Ectodermal cell (in vitro differentiated cells): ENCODE results near the gene CCDC93.

Source experiments
- H3K27ac ChIP-seq: 2 replicates; pipeline ENCODE4 v1.7.0; 2013; ENCODE audit warnings: mild to moderate bottlenecking, low read depth, low read length; ENCODE audit not compliant: insufficient read depth, poor library complexity, severe bottlenecking
- H3K27me3 ChIP-seq: 2 replicates; pipeline ENCODE4 v1.7.0; 2013; ENCODE audit warnings: mild to moderate bottlenecking, low read length; ENCODE audit not compliant: insufficient read depth, control insufficient read depth, poor library complexity, severe bottlenecking
- H3K36me3 ChIP-seq: one replicate; pipeline ENCODE4 v1.7.0; 2013; ENCODE audit warnings: low read length; ENCODE audit not compliant: control insufficient read depth, insufficient read depth
- H3K4me1 ChIP-seq: one replicate; pipeline ENCODE4 v1.7.0; 2013; ENCODE audit warnings: low read length; ENCODE audit not compliant: control insufficient read depth, insufficient read depth
- H3K4me3 ChIP-seq: 2 replicates; pipeline ENCODE4 v1.7.0; 2013; ENCODE audit warnings: low read depth, low read length, control low read depth; ENCODE audit not compliant: insufficient read depth
- H3K9me3 ChIP-seq: 2 replicates; pipeline ENCODE4 v1.7.0; 2013; ENCODE audit warnings: mild to moderate bottlenecking, low read length, moderate library complexity; ENCODE audit not compliant: control insufficient read depth
- WGBS, 2 experiments: methylation state at CpG; one replicate each; pipeline ENCODE4 v1.1.7; 2013; ENCODE audit warnings: missing lambda C conversion rate in 2 of 2; 5-methylcytosine and 5-hydroxymethylcytosine counted together

CCDC93 gene

DNA sequence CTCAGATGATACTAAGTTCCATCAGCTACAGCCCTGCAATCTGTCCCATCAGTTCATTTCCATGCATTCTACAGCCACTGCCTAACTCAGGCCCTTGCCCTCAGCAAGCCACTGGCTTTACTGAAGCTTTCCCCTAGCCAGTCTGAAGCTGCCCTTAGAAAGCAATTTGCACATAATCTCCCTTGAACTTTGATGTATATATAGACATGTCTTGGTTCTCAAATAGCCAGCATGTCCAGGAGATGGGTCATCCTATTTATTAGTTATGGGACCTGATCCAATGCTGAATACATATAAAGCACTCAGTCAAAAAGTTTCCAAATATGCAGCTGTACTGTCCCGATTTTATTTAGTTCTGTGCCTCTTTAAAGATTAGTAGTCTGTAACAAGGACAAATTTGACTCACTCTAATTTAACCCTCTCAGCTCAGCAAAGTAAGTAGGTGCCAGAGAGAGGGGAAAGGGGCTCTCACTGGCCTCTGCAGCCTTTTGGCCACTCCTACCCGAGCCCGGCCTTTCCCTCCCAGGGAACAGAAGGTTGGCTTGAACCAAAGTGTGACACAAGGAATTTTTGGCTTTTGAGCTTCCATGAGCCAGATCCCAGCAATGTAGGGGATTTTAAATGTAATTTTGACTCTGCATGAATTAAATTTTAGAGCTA lies 70.7 kb downstream of the CCDC93 start:
- H3K27me3 ChIP-seq, result no peaks in the 10 kb centered on the region
- no peak overlapping the region for H3K4me3 ChIP-seq
- no peak overlapping the region for H3K27ac ChIP-seq
- H3K36me3 ChIP-seq, result peaks cover 10% of the 10 kb centered on the region
- 97 to 100% methylated on average over 3 of the region's 3 CpGs for whole genome bisulfite sequencing, 2 experiments
- H3K9me3 ChIP-seq, result no peaks in the 10 kb centered on the region
- no peaks in the 10 kb centered on the region for H3K4me1 ChIP-seq

DNA sequence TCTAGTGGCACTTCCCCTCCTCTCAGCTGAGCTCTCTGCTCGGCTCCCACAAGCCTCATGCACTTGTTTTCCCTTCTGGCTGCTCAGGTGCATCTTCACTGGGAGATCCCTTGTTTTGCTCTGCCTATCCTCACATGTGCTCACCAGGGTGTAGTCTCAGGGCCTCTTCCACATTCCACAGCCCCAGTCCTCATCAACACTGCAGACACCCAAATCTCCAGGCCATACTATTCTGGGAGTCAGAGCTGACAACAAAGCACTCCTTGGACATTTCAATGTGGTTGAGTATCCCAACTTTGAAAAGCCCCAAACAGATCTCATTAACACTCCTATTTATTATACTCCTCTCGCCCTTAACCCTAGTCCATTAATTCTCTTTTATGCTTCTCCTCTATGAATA lies 71.3 kb downstream of the CCDC93 start:
- no peak overlapping the region for H3K27ac ChIP-seq
- peaks cover 10% of the 10 kb centered on the region for H3K36me3 ChIP-seq
- H3K9me3 ChIP-seq, result no peaks in the 10 kb centered on the region
- H3K4me1 ChIP-seq, result no peaks in the 10 kb centered on the region
- WGBS, 2 experiments, result 84% methylated on average over 2 of the region's 2 CpGs
- no peaks in the 10 kb centered on the region for H3K27me3 ChIP-seq
- no peak overlapping the region for H3K4me3 ChIP-seq

DNA sequence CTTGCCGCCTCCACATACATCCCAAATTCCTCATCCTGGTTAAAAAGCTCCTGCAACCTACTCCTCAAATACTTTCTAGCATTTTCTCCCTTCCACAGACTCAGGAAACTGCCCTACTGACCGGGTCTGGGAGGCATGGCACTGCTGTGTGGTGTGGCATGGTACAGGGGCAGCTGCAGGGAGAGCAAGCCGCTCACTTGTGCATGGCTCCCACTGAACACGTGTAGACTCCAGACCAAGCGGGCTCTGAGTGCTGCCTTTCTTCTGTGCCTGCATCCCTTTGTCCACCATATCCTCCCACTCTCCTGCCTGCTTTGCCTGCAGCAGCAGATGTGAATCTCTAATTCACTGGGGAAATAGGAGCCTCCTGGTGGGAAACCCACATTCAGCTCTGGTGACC lies 72.2 kb downstream of the CCDC93 start:
- no peaks in the 10 kb centered on the region for H3K4me1 ChIP-seq
- 89 to 90% methylated on average over 5 of the region's 5 CpGs for WGBS, 2 experiments
- no peaks in the 10 kb centered on the region for H3K9me3 ChIP-seq
- H3K4me3 ChIP-seq, result no peak overlapping the region
- no peak overlapping the region for H3K27ac ChIP-seq
- H3K27me3 ChIP-seq, result no peaks in the 10 kb centered on the region
- H3K36me3 ChIP-seq, result peaks cover 10% of the 10 kb centered on the region

DNA sequence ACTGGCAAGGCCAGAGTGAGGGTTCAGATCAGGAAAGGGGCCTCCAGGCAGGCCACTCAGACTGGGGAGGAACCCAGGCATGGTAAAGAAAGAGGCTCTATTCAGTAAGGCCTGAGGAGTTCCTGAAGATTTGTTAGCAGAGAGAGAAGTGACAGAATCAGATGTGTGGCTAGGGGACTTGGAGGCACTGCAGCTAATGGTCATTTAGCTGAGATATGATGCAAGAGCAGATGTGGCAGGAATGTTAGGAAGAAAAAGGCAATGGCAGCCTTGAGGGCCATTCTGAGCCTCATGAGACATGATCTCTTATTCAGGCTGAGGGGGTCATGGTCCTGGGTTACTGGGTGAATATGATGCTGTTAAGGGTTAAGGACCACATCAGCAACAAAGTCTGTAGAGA lies 73.4 kb downstream of the CCDC93 start:
- Histone ChIP-seq H3K4me3 (no peak overlapping the region), H3K4me1 (no peaks in the 10 kb centered on the region), H3K9me3 (no peaks in the 10 kb centered on the region), H3K36me3 (peaks cover 6% of the 10 kb centered on the region), H3K27me3 (no peaks in the 10 kb centered on the region), H3K27ac (no peak overlapping the region)

DNA sequence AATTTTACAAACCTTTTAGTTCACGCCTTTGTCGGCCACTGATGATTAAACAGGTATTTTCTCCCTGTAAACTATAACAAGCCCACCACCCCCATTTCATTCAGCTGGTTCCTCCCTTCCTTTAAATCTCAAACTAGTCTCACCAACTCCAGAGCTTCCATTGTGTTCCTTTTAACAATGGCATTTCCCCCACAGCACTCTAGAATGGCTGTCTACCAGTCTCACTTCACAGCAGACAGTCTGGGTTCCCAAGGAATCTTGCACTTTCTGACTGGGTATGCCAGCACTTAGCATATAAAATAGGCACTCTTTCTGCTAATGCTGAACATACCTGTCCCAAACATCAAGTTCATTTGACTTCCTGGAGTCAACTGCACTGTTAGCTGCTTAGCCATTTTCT lies 75.3 kb downstream of the CCDC93 start:
- no peaks in the 10 kb centered on the region for H3K27me3 ChIP-seq
- WGBS, 2 experiments, result 93 to 97% methylated on average over 2 of the region's 2 CpGs
- H3K27ac ChIP-seq, result no peak overlapping the region
- H3K4me1 ChIP-seq, result no peaks in the 10 kb centered on the region
- H3K9me3 ChIP-seq, result no peaks in the 10 kb centered on the region
- no peak overlapping the region for H3K4me3 ChIP-seq
- peaks cover 8% of the 10 kb centered on the region for H3K36me3 ChIP-seq

DNA sequence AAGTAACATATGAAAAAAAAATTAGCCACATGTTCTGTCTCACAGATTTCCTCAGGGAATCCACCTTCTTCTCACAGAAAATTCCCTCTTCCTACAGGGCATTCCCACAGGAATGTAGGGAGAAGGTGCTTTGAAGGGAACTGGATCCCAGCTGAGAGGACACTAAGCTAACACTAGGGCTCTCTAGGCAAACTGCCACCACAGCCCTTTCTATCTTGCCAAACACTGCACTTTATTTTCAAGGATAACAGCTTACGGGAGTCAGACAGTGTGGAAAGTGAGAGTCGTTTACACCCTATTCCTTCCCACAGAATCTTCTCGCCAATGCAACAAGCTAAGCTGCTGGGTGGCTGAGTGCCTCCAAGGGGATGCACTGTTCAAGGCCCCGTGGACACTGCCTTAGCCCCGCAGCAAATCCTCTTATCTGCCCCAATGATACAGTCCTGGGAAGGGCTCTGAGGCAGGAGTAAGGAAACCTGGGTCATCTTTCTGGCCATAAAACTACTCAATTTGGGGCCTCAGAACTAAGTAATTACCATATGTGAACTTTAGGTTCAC lies 76.9 kb downstream of the CCDC93 start:
- Histone ChIP-seq H3K4me1 (no peaks in the 10 kb centered on the region), H3K27me3 (no peaks in the 10 kb centered on the region), H3K4me3 (no peak overlapping the region), H3K36me3 (peaks cover 8% of the 10 kb centered on the region), H3K27ac (no peak overlapping the region), H3K9me3 (no peaks in the 10 kb centered on the region)
- WGBS, 2 experiments, result 87 to 92% methylated on average over 5 of the region's 5 CpGs

DNA sequence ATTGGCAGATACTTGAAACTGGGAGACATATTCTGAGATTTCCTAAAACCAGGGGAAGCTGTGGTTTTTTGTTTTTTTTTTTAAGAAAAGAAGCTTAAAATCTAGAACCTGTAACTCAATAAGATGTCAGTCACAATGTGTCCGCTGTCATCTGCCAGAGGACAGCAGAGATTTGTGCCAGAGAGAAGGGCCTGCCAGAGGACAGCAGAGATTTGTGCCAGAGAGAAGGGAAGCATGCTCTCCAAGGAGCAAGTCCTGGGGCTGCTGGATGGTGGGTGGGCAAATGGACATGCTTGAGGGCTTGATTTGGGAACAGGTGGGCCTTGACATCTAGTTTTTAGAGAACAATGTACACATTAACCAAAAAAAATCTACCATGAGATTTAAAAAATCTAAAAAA lies 77.9 kb downstream of the CCDC93 start:
- peaks cover 8% of the 10 kb centered on the region for H3K36me3 ChIP-seq
- no peak overlapping the region for H3K27ac ChIP-seq
- H3K9me3 ChIP-seq, result no peaks in the 10 kb centered on the region
- no peak overlapping the region for H3K4me3 ChIP-seq
- 0% methylated on average over 1 of the region's 1 CpG for WGBS, 2 experiments
- H3K27me3 ChIP-seq, result no peaks in the 10 kb centered on the region
- H3K4me1 ChIP-seq, result no peaks in the 10 kb centered on the region

DNA sequence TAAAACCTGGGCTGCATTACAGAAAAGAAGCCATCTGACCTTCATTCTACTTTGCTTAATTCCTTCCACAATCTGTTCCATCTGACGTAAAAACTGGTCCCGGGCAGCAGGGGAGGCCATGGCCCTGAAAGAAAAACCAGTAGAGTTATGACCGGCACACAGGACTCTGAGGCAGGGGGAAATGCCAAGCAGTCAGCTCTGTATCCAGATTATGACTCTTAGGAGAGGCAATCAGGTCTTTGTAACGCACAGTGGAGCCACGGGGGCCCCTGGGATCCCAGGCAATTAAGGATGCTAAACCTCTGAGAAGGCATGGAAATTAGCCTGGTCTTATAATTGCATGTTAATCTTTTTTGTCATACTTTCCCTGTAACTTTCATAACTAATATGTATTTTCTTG lies 78.4 kb downstream of the CCDC93 start:
- no peak overlapping the region for H3K27ac ChIP-seq
- H3K27me3 ChIP-seq, result no peaks in the 10 kb centered on the region
- no peaks in the 10 kb centered on the region for H3K9me3 ChIP-seq
- H3K36me3 ChIP-seq, result peaks cover 8% of the 10 kb centered on the region
- no peaks in the 10 kb centered on the region for H3K4me1 ChIP-seq
- WGBS, 2 experiments, result 92 to 97% methylated on average over 5 of the region's 5 CpGs
- H3K4me3 ChIP-seq, result no peak overlapping the region

DNA sequence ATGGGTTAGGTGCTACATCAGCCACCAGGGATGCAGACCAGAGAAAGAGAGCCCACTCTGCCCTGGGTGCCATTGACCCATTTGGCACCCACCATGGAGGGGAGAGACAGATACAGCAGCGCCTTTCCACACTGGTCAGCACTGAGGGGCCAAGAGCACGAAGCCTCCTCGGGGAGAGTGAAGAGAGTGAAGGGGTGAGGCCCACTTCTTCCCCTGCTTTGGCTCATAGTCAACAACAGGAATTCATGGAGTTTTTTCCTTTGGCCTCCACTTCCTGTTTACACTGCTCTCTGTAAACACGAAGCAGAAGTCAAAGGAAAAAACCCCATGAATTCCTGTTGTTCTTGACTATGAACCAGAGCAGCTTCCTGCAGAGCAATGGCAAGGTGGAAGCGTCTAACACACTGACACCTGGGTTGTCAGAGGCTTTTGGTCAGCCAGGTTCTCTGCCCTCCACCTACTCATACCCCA lies 80.0 kb downstream of the CCDC93 start:
- H3K4me1 ChIP-seq, result no peaks in the 10 kb centered on the region
- peaks cover 8% of the 10 kb centered on the region for H3K36me3 ChIP-seq
- 81% methylated on average over 5 of the region's 5 CpGs for WGBS, 2 experiments
- H3K27me3 ChIP-seq, result no peaks in the 10 kb centered on the region
- H3K4me3 ChIP-seq, result no peak overlapping the region
- no peak overlapping the region for H3K27ac ChIP-seq
- H3K9me3 ChIP-seq, result no peaks in the 10 kb centered on the region

DNA sequence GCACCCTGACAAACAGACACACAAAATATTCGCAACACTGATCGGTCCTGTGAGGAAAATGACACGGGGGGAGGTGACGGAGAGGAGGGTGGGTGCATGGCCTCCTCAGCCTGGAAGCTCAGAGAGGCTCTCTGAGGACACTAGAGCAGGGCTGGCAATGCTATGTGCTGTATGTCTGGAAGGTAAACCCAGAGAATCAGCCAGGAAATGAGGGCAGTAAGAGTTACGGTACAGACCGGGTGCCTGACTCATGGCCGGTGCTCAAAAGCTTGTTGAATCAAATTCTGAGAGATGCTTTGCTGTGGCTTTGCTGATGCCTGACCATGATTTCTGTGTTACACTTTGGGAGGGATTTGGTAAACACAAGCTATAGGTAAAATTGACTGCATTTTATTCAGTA lies 81.9 kb downstream of the CCDC93 start:
- Histone ChIP-seq H3K27me3 (no peaks in the 10 kb centered on the region), H3K27ac (no peak overlapping the region), H3K4me3 (no peak overlapping the region), H3K9me3 (no peaks in the 10 kb centered on the region), H3K4me1 (no peaks in the 10 kb centered on the region), H3K36me3 (peaks cover 8% of the 10 kb centered on the region)
- WGBS, 2 experiments, result 96% methylated on average over 7 of the region's 7 CpGs
